CD4-positive, CD25-positive, alpha-beta regulatory T cell (primary cell): ENCODE measurements around the gene SFT2D2. TPM values are rescaled to one million over a fixed set of nuclear protein-coding genes. Genes with fewer than 3 reads are reported as not detected.

Experiments used
- ATAC-seq, 2 donors: fragments of 150-1000 bp; cut with Tn5 transposase; one replicate each; pipeline ENCODE4 v1.10.0; 2021; ENCODE audit warnings: low read depth in 2 of 2, moderate number of reproducible peaks in 2 of 2, moderate library complexity in 1 of 2
- DNase-seq, 3 donors: peaks; one replicate each; pipeline versions ENCODE4 v3.0.0 to v3.0.0-alpha.2; 2012 to 2022; ENCODE audit warnings: mixed read lengths in 1 of 3
- H3K27ac ChIP-seq: one replicate; pipeline ENCODE4 v1.7.0; 2013; ENCODE audit warnings: mild to moderate bottlenecking, low read length; ENCODE audit not compliant: insufficient read depth, poor library complexity, severe bottlenecking
- H3K27me3 ChIP-seq: one replicate; pipeline ENCODE4 v1.7.0; 2013; ENCODE audit warnings: low read length; ENCODE audit not compliant: control insufficient read depth, insufficient read depth
- H3K36me3 ChIP-seq: one replicate; pipeline ENCODE4 v1.7.0; 2013; ENCODE audit warnings: mild to moderate bottlenecking, low read length, moderate library complexity; ENCODE audit not compliant: control insufficient read depth, insufficient read depth
- H3K4me1 ChIP-seq: 2 replicates; pipeline ENCODE4 v1.7.0; 2013; ENCODE audit warnings: mild to moderate bottlenecking, low read length; ENCODE audit not compliant: insufficient read depth, control insufficient read depth, poor library complexity, severe bottlenecking
- H3K4me3 ChIP-seq: one replicate; pipeline ENCODE4 v1.7.0; 2013; ENCODE audit warnings: low read depth, mild to moderate bottlenecking, low read length, moderate library complexity
- H3K9me3 ChIP-seq, 2 experiments: 1 replicate in 1 of 2; 2 replicates in 1 of 2; pipeline ENCODE4 v1.7.0; 2013; ENCODE audit warnings: low read length in 2 of 2, mild to moderate bottlenecking in 1 of 2, moderate library complexity in 1 of 2; ENCODE audit not compliant: control insufficient read depth in 2 of 2
- H3K27ac Mint-ChIP-seq, 3 donors: one replicate each; pipeline ENCODE4 v1.8.0; 2020 to 2022; ENCODE audit warnings: mild to moderate bottlenecking in 3 of 3, mixed read lengths in 3 of 3, moderate library complexity in 2 of 3
- H3K27me3 Mint-ChIP-seq: one replicate; pipeline ENCODE4 v1.8.0; 2022; ENCODE audit warnings: mild to moderate bottlenecking, mixed read lengths
- H3K36me3 Mint-ChIP-seq: one replicate; pipeline ENCODE4 v1.8.0; 2020; ENCODE audit warnings: mixed read lengths
- H3K4me1 Mint-ChIP-seq, 4 donors: one replicate each; pipeline ENCODE4 v1.8.0; 2020 to 2022; ENCODE audit warnings: mixed read lengths in 4 of 4, mild to moderate bottlenecking in 1 of 4
- H3K4me3 Mint-ChIP-seq, 4 donors: one replicate each; pipeline ENCODE4 v1.8.0; 2020 to 2022; ENCODE audit warnings: mild to moderate bottlenecking in 4 of 4, mixed read lengths in 4 of 4, moderate library complexity in 3 of 4
- H3K9me3 Mint-ChIP-seq, 7 donors: one replicate each; pipeline ENCODE4 v1.8.0; 2020 to 2022; ENCODE audit warnings: mixed read lengths in 7 of 7, mild to moderate bottlenecking in 3 of 7, moderate library complexity in 2 of 7
- polyA plus RNA-seq, 4 donors: library from polyadenylated mRNA; unstranded; fragments of 300-500 nt; fragmentation: Illumina TruSeq; gene quantifications; one replicate each; pipeline ENCODE4 v1.2.3, GENCODE V29; 2021
- total RNA-seq: library from RNA; stranded (reverse); gene quantifications from one replicate; pipeline ENCODE4 v1.2.3, GENCODE V29; 2022

SFT2D2 gene
- total and polyA plus RNA-seq, 5 donors from 2014 or later, result 47.1 to 72.2 (median 52.0) TPM

GRCh38 chr1:168223681-168224540 is 1.9 kb upstream of the SFT2D2 start:
- Mint-ChIP-seq H3K27me3 (peaks cover 29% of the 10 kb centered on the region), H3K27ac (no peak overlapping the region), H3K4me3 (peak overlapping the region in 2 of 4 donors; percentile 78 to 91), H3K9me3 (peaks cover 0 to 2% (median 0%) of the 10 kb centered on the region in 7 donors), H3K36me3 (peaks cover 6% of the 10 kb centered on the region), H3K4me1 (peaks cover 18 to 34% (median 19%) of the 10 kb centered on the region in 4 donors)
- Histone ChIP-seq H3K27ac (no peak overlapping the region), H3K4me3 (no peak overlapping the region), H3K36me3 (no peaks in the 10 kb centered on the region), H3K4me1 (peaks cover 26% of the 10 kb centered on the region), H3K27me3 (peaks cover 10% of the 10 kb centered on the region), H3K9me3 (no peaks in the 10 kb centered on the region)
- ATAC-seq (no peak), DNase-seq (no peak)

DNA sequence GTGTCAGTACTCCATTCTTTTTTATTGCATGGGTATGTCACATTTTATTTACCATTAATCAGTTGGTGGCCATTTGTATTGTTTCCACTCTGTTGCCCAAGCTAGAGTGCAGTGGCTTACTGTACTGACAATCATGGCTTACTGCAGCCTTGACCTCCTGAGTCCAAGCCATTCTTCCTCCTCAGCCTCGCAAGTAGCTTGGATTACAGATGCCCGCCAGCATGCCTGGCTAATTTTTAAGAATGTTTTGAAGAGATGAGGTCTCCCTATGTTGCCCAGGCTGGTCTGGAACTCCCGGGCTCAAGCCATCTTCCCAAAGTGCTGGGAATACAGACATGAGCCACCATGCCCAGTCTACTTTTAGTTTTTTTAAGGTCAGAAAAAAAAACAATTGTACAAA is 813 bp upstream of the SFT2D2 start:
- Histone ChIP-seq H3K36me3 (peaks cover 6% of the 10 kb centered on the region), H3K4me3 (peak overlapping the region; percentile 82), H3K27me3 (peaks cover 10% of the 10 kb centered on the region), H3K27ac (no peak overlapping the region), H3K9me3 (no peaks in the 10 kb centered on the region), H3K4me1 (peaks cover 29% of the 10 kb centered on the region)
- Mint-ChIP-seq H3K4me3 (peak overlapping the region; percentile 91 to 96 (median 94)), H3K36me3 (peaks cover 13% of the 10 kb centered on the region), H3K27me3 (peaks cover 21% of the 10 kb centered on the region), H3K27ac (peak overlapping the region; percentile 80 to 88 (median 83)), H3K9me3 (peaks cover 0 to 2% (median 0%) of the 10 kb centered on the region in 7 donors), H3K4me1 (peaks cover 26 to 45% (median 27%) of the 10 kb centered on the region in 4 donors)
- DNase-seq (no peak), ATAC-seq (no peak)

- Histone ChIP-seq H3K4me1 (peaks cover 29% of the 10 kb centered on the region), H3K4me3 (peak overlapping the region; percentile 87), H3K36me3 (peaks cover 29% of the 10 kb centered on the region), H3K27ac (no peak overlapping the region), H3K27me3 (peaks cover 10% of the 10 kb centered on the region), H3K9me3 (no peaks in the 10 kb centered on the region)
- Mint-ChIP-seq H3K9me3 (peaks cover 0 to 2% (median 0%) of the 10 kb centered on the region in 7 donors), H3K27me3 (peaks cover 12% of the 10 kb centered on the region), H3K27ac (peak overlapping the region in 1 of 3 donors; percentile 88), H3K4me1 (peaks cover 26 to 66% (median 41%) of the 10 kb centered on the region in 4 donors), H3K4me3 (peak overlapping the region; percentile 78 to 96 (median 92)), H3K36me3 (peaks cover 29% of the 10 kb centered on the region)
- DNase-seq (no peak), ATAC-seq (no peak)
These were observed 1.8 kb downstream of the SFT2D2 start for GRCh38 chr1:168227620-168228019.

- Mint-ChIP-seq H3K27ac (peak overlapping the region in 2 of 3 donors; percentile 24 to 50), H3K4me3 (peak overlapping the region in 2 of 4 donors; percentile 82 to 91), H3K27me3 (no peaks in the 10 kb centered on the region), H3K36me3 (peaks cover 42% of the 10 kb centered on the region), H3K9me3 (no peaks in the 10 kb centered on the region), H3K4me1 (peaks cover 30 to 85% (median 58%) of the 10 kb centered on the region in 4 donors)
- Histone ChIP-seq H3K9me3 (no peaks in the 10 kb centered on the region), H3K4me1 (peaks cover 36% of the 10 kb centered on the region), H3K27ac (no peak overlapping the region), H3K27me3 (no peaks in the 10 kb centered on the region), H3K36me3 (peaks cover 48% of the 10 kb centered on the region), H3K4me3 (no peak overlapping the region)
- no peak for ATAC-seq
- no peak for DNase-seq
These were observed 4.1 kb downstream of the SFT2D2 start for GRCh38 chr1:168229893-168230292.

DNA sequence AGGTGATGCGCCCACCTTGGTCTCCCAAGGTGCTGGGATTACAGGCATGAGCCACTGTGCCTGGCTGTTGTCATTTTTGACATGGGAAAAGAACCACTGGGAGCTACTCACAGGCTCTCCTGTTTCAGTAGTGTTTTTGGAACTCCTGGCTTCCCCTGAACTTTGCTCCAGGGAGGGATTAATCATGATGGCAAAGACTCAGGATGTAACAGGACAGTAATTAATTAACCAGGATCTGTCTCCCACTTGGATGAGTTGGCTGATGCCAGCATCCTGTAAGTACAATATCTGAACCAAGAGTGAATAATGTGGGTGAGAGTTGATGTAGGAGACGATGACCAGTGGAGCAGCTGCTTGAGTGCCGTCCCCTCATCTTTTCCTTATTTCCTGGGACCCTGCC is 4.9 kb downstream of the SFT2D2 start:
- Histone ChIP-seq H3K4me1 (peaks cover 39% of the 10 kb centered on the region), H3K27me3 (no peaks in the 10 kb centered on the region), H3K4me3 (no peak overlapping the region), H3K9me3 (no peaks in the 10 kb centered on the region), H3K36me3 (peaks cover 52% of the 10 kb centered on the region), H3K27ac (no peak overlapping the region)
- ATAC-seq (no peak), DNase-seq (no peak)
- Mint-ChIP-seq H3K27me3 (no peaks in the 10 kb centered on the region), H3K36me3 (peaks cover 46% of the 10 kb centered on the region), H3K4me3 (peak overlapping the region in 1 of 4 donors; percentile 66), H3K9me3 (no peaks in the 10 kb centered on the region), H3K4me1 (peaks cover 35 to 86% (median 65%) of the 10 kb centered on the region in 4 donors), H3K27ac (peak overlapping the region in 1 of 3 donors; percentile 23)

DNA sequence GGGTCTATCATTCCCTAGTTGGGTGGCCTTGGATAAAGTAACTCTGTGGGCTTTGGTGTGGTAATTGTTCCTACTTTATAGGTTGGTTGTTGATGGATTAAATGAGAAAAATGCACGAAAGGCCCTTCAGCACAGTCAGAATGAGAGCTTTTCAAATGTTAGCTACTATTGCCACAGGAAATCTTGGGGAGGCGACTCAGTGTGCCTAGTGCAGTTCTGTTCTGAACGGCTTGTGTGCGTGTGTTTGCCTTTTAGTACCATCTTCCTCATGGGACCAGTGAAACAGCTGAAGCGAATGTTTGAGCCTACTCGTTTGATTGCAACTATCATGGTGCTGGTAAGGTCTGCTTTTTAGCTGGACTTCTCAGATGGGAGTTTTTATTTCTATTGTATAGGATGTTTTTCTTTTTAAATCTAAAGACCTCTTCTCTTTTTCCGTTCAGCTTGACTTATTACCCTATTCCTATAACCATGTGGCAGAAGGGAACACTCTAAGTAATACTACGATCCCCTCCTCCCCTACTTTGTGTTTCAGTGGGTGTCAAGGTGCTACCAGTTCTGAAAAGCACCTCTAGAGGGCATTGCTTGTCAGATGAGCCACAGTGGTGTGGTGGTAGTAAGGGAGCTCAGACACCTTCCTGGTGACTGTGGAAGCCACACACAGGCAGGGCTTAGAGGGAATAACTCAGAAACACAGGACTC is 9.2 kb downstream of the SFT2D2 start:
- no peaks in the 10 kb centered on the region for H3K9me3 ChIP-seq
- H3K9me3 Mint-ChIP-seq, result no peaks in the 10 kb centered on the region
- no peaks in the 10 kb centered on the region for H3K27me3 Mint-ChIP-seq
- H3K4me3 Mint-ChIP-seq, result peak overlapping the region in 1 of 4 donors; percentile 1
- H3K36me3 ChIP-seq, result peaks cover 80% of the 10 kb centered on the region
- no peak overlapping the region for H3K27ac ChIP-seq
- peaks cover 30 to 69% (median 63%) of the 10 kb centered on the region in 4 donors for H3K4me1 Mint-ChIP-seq
- DNase-seq (peak; percentile 19 to 72 (median 38)), ATAC-seq (peak; percentile 87 to 90)
- H3K27ac Mint-ChIP-seq, result peak overlapping the region in 2 of 3 donors; percentile 45 to 89
- peaks cover 17% of the 10 kb centered on the region for H3K4me1 ChIP-seq
- no peaks in the 10 kb centered on the region for H3K27me3 ChIP-seq
- peaks cover 59% of the 10 kb centered on the region for H3K36me3 Mint-ChIP-seq
- H3K4me3 ChIP-seq, result no peak overlapping the region

- H3K36me3 Mint-ChIP-seq, result peaks cover 63% of the 10 kb centered on the region
- peaks cover 30 to 67% (median 63%) of the 10 kb centered on the region in 4 donors for H3K4me1 Mint-ChIP-seq
- Histone ChIP-seq H3K27ac (no peak overlapping the region), H3K36me3 (peaks cover 81% of the 10 kb centered on the region), H3K4me3 (no peak overlapping the region), H3K27me3 (no peaks in the 10 kb centered on the region), H3K9me3 (no peaks in the 10 kb centered on the region), H3K4me1 (peaks cover 17% of the 10 kb centered on the region)
- ATAC-seq (no peak), DNase-seq (no peak)
- peak overlapping the region in 1 of 4 donors; percentile 1 for H3K4me3 Mint-ChIP-seq
- H3K27me3 Mint-ChIP-seq, result no peaks in the 10 kb centered on the region
- no peaks in the 10 kb centered on the region for H3K9me3 Mint-ChIP-seq
- H3K27ac Mint-ChIP-seq, result peak overlapping the region; percentile 43 to 89 (median 45)
These were observed 9.7 kb downstream of the SFT2D2 start for GRCh38 chr1:168235548-168235885.
